GM21423 (cell line): Measurements from ENCODE around the gene CELA2B.

Experiments
- ATAC-seq: cut with Tn5 transposase; IDR thresholded peaks from one replicate; pipeline ENCODE4 v1.9.1; 2021; ENCODE audit warnings: mild to moderate bottlenecking, moderate library complexity; ENCODE audit not compliant: unreplicated experiment

Gene CELA2B

DNA sequence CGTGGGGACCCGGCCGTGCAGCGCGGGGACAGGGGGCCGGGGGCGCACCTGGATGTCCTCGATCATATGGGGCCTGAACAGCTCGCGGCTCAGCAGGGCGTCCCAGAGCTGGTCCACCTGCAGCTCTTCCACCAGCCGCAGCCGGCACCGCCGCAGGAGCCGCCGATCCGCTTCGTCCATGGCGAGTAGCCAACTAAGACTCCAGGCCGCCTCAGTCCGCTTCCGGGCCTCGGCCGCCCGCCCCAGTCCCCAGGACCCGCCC lies 48.0 kb downstream of the CELA2B start, which contains the start of gene CASP9:
Gene CASP9 (minus strand): TSS at position 195 of the 262 bp plus-strand sequence. CDS start 15 bp downstream, at position 180.
- no peak for ATAC-seq

DNA sequence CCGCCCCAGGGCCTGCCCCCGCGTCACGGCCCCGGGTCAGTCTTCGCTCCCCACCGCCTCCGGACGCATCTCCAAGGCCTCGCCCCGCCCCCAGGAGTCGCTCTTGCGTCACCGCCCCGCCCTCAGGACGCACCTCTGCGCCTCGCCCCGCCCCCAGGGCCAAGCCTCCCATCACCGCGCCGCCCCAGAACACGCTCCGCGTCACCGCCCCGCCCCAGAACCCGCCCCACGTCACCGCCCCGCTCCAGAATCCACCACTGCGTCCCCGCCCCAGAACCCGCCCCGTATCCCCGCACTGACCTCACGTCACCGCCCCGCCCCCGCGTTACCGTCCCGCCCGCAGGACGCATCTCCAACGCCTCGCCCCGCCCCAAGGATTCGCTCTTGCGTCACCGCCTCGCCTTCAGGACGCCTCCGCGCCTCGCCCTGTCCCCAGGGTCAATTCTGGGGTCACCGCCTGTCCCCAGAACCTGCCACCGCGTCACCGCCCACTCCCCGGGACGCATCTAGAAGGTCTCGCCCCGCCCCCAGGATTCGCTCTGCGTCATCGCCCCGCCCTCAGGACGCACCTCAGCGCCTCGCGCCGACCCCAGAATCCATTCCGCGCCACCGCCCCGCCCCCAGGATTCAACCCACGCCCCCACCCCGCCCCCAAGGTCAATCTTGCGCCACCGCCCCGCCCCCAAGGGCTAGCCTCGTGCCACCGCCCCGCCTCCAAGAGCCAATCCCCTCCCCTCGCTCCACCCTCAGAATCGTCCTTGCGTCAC lies 48.6 kb downstream of the CELA2B start:
- peak; percentile 40 for ATAC-seq

DNA sequence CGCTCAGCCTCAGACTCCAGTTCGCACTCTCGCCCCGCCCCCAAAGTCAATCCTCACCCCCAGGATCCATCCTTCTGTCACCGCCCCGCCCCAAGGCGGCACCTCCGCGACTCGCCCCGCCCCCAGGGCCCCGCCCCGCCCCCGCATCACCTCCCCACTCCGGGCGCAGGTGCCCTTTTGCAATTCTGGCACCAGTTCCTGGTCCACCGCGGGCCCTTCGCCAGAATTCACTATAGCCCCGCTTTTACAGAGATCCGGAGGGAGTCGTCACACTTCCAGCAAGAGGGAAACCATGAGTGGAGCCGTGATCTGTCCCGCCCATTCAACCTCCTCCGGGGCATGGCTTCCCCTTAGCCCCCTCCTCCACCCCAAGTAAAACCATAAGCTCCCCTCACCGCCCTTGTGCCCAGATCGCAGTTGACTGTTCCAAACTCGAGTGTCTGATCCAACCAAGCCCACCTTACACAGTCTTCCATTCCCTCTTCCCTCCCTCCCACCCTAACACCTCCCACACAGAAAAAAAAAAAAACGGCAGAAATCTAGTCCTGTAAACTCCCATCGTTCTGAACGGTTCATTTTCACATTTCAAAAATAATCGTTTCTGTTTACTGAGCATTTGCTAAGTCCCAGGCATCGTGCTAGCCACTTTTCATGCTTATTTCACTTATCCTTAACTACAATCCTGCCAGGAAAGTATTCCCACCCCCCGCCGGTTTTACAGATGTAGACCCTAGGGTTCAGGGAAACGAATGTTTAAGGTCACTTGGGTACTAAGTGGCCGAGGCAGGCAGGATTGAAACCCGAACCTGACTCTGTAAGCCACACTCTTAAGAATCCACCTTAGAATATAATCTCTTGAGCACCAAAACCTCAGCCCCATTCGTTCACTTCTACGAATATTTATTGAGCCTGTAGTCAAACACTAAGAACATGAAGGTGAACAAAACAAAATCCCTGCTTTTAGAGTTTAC lies 49.4 kb downstream of the CELA2B start:
- ATAC-seq: peak; percentile 45

DNA sequence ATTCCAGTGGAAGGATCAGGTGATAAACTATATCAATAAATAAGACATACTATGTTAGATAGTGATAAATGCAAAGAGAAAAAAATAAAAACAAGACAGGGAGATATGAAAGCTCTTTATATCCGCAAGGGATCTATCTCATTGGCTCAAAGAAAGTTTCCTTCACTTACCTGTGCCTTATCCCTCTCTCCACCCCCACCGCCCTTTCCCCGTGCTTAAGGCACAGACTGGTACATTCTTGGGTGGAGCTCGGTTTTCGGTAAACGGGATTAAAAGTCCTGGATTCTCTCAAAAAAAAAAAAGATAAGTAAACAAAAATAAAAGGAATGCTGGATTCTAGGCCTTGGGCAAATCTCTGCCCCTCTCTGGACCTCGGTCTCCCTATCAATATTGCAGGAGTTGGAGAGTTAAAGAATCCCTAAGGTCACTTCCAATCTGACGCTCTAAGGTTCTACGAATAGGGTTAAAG lies 50.2 kb downstream of the CELA2B start:
- no peak for ATAC-seq

DNA sequence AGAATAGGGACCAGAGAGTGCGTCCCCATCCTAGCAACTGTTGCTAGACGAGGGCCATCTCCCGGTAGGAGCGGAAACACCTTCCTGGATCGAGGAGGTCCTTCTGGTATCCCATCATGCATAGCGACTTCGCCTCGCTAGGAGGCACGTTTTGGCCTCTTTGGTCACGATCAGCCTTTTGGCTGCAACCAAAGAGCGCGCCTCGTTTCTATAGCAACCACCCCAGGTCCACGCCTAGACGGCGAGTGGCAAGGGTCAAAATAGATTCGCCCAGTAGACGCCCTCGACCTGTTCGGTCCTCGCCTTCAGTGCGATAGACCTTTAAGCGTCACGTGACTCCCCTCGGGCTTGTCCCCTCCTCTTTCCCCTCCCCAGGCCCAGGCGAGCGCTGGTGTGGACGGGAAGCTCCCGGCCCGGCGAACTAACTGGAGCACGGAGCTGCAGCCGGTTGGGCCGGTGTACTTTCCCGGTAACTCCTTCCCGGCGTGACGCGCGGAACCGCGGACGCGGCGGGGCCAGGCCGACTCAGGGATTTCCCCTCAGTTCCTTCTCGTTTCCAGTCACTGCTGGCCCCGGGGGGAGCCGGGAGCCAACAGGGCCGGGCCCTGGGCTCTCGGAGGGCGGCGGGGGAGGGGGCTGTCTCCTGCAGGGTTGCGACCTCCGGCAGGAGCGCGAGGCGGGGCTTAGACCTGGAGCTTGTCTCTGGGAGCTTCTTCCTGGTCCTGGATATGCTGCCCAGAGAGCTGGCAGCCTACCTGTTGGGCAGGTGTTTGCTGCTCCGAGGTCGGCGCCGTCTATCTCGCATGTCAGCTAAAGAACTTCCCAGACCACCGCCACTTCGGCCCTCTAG lies 50.8 kb downstream of the CELA2B start, which contains the start of gene DNAJC16:
Gene DNAJC16 (plus strand): TSS at position 359 of the 850 bp plus-strand sequence. CDS start 2,258 bp downstream, outside the sequence.
- ATAC-seq: peak; percentile 56

DNA sequence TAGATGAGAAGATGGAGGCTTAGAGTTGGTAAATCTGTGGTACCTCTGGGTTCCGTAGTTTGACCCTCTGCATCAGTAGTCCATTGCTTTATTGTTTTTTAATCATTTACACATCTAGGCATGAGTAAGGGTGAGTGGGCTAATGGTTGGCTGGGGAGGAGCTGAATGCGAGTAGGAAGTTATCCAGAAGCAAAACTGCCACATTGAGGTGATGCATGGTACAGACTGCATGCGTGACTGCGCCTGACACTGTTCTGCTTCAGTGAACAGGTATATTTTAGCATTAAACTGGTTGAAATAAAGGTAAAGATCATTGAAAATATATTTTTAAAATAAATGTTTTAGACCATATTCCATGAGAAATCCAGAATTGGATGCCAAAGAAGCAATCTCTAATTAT lies 55.1 kb downstream of the CELA2B start:
- ATAC-seq: no peak

DNA sequence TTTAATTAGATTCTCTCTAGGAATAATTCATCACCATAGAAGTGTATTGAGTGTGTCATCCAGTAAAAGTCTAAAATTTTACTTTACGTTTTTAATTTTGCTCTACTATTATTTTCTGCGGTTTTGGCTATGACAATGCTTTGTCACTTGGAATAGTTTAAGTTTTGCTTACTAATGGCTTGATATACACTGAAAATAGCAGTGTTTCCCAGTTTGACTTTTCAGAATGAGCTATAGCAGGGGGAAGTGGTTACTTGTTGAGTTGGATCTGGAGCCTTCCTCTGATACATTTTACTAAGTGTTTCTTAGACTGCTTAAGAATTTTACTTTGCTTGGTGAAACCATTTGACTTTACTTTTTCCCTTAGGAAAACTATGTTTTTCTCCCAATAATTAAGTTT lies 55.8 kb downstream of the CELA2B start:
- no peak for ATAC-seq

DNA sequence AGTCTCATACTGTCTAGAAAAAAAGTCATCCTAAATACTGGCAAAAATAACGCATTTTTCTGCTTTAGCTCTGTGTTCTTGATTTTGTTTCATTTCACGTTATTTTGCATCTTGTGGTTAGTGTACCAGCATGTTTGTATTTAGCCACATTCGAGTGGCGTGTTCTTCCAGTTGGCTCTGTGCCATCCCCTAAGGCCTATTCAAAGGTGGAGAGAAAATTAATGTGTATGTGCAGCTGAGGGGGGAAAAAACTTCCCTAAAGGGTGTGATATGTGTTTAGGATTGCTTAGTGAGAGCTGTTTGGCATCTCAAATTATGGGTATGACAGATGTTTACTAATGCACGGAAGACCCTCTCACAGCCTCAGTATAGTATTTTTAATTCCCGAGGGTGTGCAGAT lies 62.9 kb downstream of the CELA2B start:
- no peak for ATAC-seq

DNA sequence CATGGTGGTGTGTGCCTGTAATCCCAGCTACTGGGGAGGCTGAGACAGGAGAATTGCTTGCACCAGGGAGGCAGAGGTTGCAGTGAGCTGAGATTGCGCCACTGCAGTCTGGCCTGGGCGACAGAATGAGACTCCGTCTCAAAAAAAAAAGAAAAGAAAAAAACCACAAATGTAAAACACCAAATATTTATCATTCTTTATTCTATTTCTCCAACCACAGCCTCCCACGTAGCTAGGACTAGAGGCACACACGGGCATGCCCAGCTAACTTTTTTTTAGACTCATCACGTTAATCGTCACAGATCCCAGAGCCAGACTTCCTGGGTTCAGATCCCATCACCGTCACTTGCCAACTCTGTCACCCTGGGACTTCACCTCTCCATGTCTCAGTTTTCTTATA lies 64.3 kb downstream of the CELA2B start:
- ATAC-seq: no peak
